GM12874 (cell line): ENCODE results near the gene RGS9.

Source experiments
- CTCF ChIP-seq: IDR thresholded peaks from 2 replicates; pipeline ENCODE4 v1.5.1; 2011; ENCODE audit warnings: low read depth, mild to moderate bottlenecking, control low read depth, low read length, moderate library complexity; ENCODE audit not compliant: insufficient read depth

The RGS9 gene

GRCh38 chr17:65134035-65134434 is 3.1 kb upstream of the RGS9 start:
- TF ChIP-seq CTCF, result no peak

GRCh38 chr17:65139101-65139764 is 2.1 kb downstream of the RGS9 start:
- TF ChIP-seq CTCF, result no peak

- no peak for TF ChIP-seq CTCF
Observed at GRCh38 chr17:65142247-65142646, 5.1 kb downstream of the RGS9 start.

GRCh38 chr17:65143889-65144604 is 6.9 kb downstream of the RGS9 start:
- TF ChIP-seq CTCF, result no peak

- no peak for TF ChIP-seq CTCF
Observed at GRCh38 chr17:65145743-65146142, 8.6 kb downstream of the RGS9 start.

- no peak for TF ChIP-seq CTCF
Observed at GRCh38 chr17:65147955-65148354, 10.8 kb downstream of the RGS9 start.

- no peak for TF ChIP-seq CTCF
Observed at GRCh38 chr17:65154770-65155589, 17.8 kb downstream of the RGS9 start.
